HT-29 (cell line): Measurements from ENCODE around the gene ZFP30. TPM values are rescaled to one million over a fixed set of nuclear protein-coding genes. Genes with fewer than 3 reads are reported as not detected.
"Not testable (repeated sequence)": the region's sequence is repeated elsewhere in the genome, so short reads cannot be mapped to it uniquely, and the experiment has no call there.

Experiments used
- DNase-seq: peaks from one replicate; pipeline ENCODE4 v3.0.0-alpha.2; 2015; ENCODE audit warnings: low spot score
- total RNA-seq: library from RNA; depleted of rRNA; stranded (reverse); fragments of >200 nt; shearing (Covaris generic); gene quantifications from 2 replicates; pipeline ENCODE4 v1.2.3, GENCODE V29; 2014; rRNA removed

ZFP30 gene
- not detected in 2 replicates for total RNA-seq

- DNase-seq: no peak
Measured at GRCh38 chr19:37655301-37655688, at the start of gene ZFP30. Gene ZFP30 (minus strand): TSS chr19:37655465. CDS start chr19:37647822, 7,643 bp downstream.

GRCh38 chr19:37699057-37699456, 43.8 kb upstream of the ZFP30 start:
- DNase-seq: no peak

GRCh38 chr19:37698216-37698615, 43.0 kb upstream of the ZFP30 start:
- DNase-seq: no peak

- DNase-seq: no peak
Measured at GRCh38 chr19:37695144-37695899, 40.1 kb upstream of the ZFP30 start.

GRCh38 chr19:37692956-37693620, 37.8 kb upstream of the ZFP30 start:
- DNase-seq: no peak

GRCh38 chr19:37691881-37692504, 36.7 kb upstream of the ZFP30 start:
- DNase-seq: no peak

GRCh38 chr19:37683520-37683919, 28.3 kb upstream of the ZFP30 start:
- no peak for DNase-seq

- DNase-seq: peak; percentile 2
Measured at GRCh38 chr19:37669450-37669914, 14.2 kb upstream of the ZFP30 start.

- not testable (repeated sequence) for DNase-seq
Measured at GRCh38 chr19:37657157-37657556, 1.9 kb upstream of the ZFP30 start.

- DNase-seq: no peak
Measured at GRCh38 chr19:37655689-37656371, 565 bp upstream of the ZFP30 start.

GRCh38 chr19:37654629-37655300, 500 bp downstream of the ZFP30 start:
- no peak for DNase-seq

GRCh38 chr19:37654118-37654517, 1.1 kb downstream of the ZFP30 start:
- DNase-seq: no peak

- no peak for DNase-seq
Measured at GRCh38 chr19:37635076-37636056, 19.9 kb downstream of the ZFP30 start.

- no peak for DNase-seq
Measured at GRCh38 chr19:37594982-37595382, 60.3 kb downstream of the ZFP30 start.

- no peak for DNase-seq
Measured at GRCh38 chr19:37594304-37594981, 60.8 kb downstream of the ZFP30 start, which contains the start of the genes ZNF540 and ZNF571. Gene ZNF540 (plus strand): TSS chr19:37594876. CDS start chr19:37598448, 3,572 bp downstream. Gene ZNF571 (minus strand): TSS chr19:37594792. CDS start chr19:37586676, 8,116 bp downstream.

- DNase-seq: no peak
Measured at GRCh38 chr19:37593996-37594303, 61.3 kb downstream of the ZFP30 start.

GRCh38 chr19:37583340-37583739, 71.9 kb downstream of the ZFP30 start:
- peak; percentile 22 for DNase-seq

GRCh38 chr19:37572203-37572602, 83.1 kb downstream of the ZFP30 start:
- no peak for DNase-seq

GRCh38 chr19:37565370-37565669, 89.9 kb downstream of the ZFP30 start:
- no peak for DNase-seq
